ENCODE results near the gene KPNA6.
A peak's percentile ranks its signal among the peaks of the same experiment; 100 is the strongest.

Gene KPNA6

GRCh38 chr1:32221581-32221979, 113.7 kb downstream of the KPNA6 start:
- no peak for DNase-seq

- DNase-seq = peak; percentile 60
These were observed 114.3 kb downstream of the KPNA6 start, which contains the start of the genes EIF3I and TMEM234 for GRCh38 chr1:32221980-32222755. Gene EIF3I (plus strand): TSS chr1:32222407. CDS start chr1:32222442, 35 bp downstream. Gene TMEM234 (minus strand): TSS chr1:32222353. CDS start chr1:32222322, 31 bp downstream.

GRCh38 chr1:32223683-32224082, 115.8 kb downstream of the KPNA6 start:
- no peak for DNase-seq

DNA sequence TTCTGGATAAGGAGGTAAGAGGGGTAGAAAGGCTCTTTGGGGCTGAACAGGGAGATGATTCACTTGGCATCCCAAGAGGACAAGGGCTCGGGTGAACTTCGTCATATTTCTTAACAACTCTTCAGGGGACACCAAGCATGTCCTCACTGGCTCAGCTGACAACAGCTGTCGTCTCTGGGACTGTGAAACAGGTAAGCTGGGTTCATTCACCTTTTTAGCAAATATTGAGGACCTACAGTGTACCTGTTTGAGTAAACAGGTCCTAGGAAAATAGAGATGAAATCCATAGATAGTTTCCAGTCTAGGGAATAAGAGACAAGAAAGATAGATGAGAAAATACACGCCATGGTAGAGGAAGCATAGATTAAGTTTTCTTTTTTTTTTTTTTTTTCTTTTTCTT, 116.4 kb downstream of the KPNA6 start:
- no peak for DNase-seq

Data from NCI-H1417 treated with DMSO at 0.1 percent for 48 hours (cell line).